HUES6 (cell line): Measurements from ENCODE around the gene NUP98.

Source experiments
- H3K27ac ChIP-seq: 2 replicates; pipeline ENCODE4 v1.7.0; 2013; ENCODE audit warnings: low read depth, mild to moderate bottlenecking, low read length, inconsistent platforms
- H3K27me3 ChIP-seq: 2 replicates; pipeline ENCODE4 v1.6.1; 2013; ENCODE audit warnings: low read length; ENCODE audit not compliant: control insufficient read depth, insufficient read depth
- H3K36me3 ChIP-seq: 2 replicates; pipeline ENCODE4 v1.6.1; 2013; ENCODE audit warnings: low read length; ENCODE audit not compliant: control insufficient read depth, insufficient read depth
- H3K4me1 ChIP-seq: 2 replicates; pipeline ENCODE4 v1.6.1; 2013; ENCODE audit warnings: low read length; ENCODE audit not compliant: control insufficient read depth, insufficient read depth
- H3K4me3 ChIP-seq: 2 replicates; pipeline ENCODE4 v1.5.1; 2013; ENCODE audit warnings: low read depth, low read length
- H3K9ac ChIP-seq: one replicate; pipeline ENCODE4 v1.6.1; 2013; ENCODE audit warnings: mild to moderate bottlenecking, low read length
- H3K9me3 ChIP-seq: 2 replicates; pipeline ENCODE4 v1.6.1; 2013; ENCODE audit warnings: low read depth, low read length; ENCODE audit not compliant: control insufficient read depth, insufficient read depth

Gene NUP98

GRCh38 chr11:3686751-3687150 lies 110.6 kb downstream of the NUP98 start:
- Histone ChIP-seq H3K4me1 (no peaks in the 10 kb centered on the region), H3K9ac (no peak overlapping the region), H3K9me3 (no peaks in the 10 kb centered on the region), H3K36me3 (peaks cover 91% of the 10 kb centered on the region), H3K4me3 (no peak overlapping the region), H3K27me3 (no peaks in the 10 kb centered on the region), H3K27ac (no peak overlapping the region)

- Histone ChIP-seq H3K9me3 (no peaks in the 10 kb centered on the region), H3K4me3 (no peak overlapping the region), H3K4me1 (no peaks in the 10 kb centered on the region), H3K36me3 (peaks cover 91% of the 10 kb centered on the region), H3K9ac (no peak overlapping the region), H3K27me3 (no peaks in the 10 kb centered on the region), H3K27ac (no peak overlapping the region)
These were observed 111.4 kb downstream of the NUP98 start for GRCh38 chr11:3685923-3686322.

- H3K4me1 ChIP-seq: no peaks in the 10 kb centered on the region
- peaks cover 91% of the 10 kb centered on the region for H3K36me3 ChIP-seq
- no peaks in the 10 kb centered on the region for H3K27me3 ChIP-seq
- no peak overlapping the region for H3K9ac ChIP-seq
- H3K9me3 ChIP-seq: no peaks in the 10 kb centered on the region
- H3K27ac ChIP-seq: no peak overlapping the region
- H3K4me3 ChIP-seq: no peak overlapping the region
These were observed 112.6 kb downstream of the NUP98 start for GRCh38 chr11:3684819-3685172.

- Histone ChIP-seq H3K9ac (no peak overlapping the region), H3K27me3 (no peaks in the 10 kb centered on the region), H3K9me3 (no peaks in the 10 kb centered on the region), H3K4me1 (no peaks in the 10 kb centered on the region), H3K4me3 (no peak overlapping the region), H3K36me3 (peaks cover 91% of the 10 kb centered on the region), H3K27ac (no peak overlapping the region)
These were observed 113.1 kb downstream of the NUP98 start for GRCh38 chr11:3684129-3684818.

- H3K27ac ChIP-seq: no peak overlapping the region
- no peaks in the 10 kb centered on the region for H3K4me1 ChIP-seq
- peaks cover 98% of the 10 kb centered on the region for H3K36me3 ChIP-seq
- no peak overlapping the region for H3K4me3 ChIP-seq
- no peaks in the 10 kb centered on the region for H3K27me3 ChIP-seq
- H3K9ac ChIP-seq: no peak overlapping the region
- no peaks in the 10 kb centered on the region for H3K9me3 ChIP-seq
These were observed 114.3 kb downstream of the NUP98 start for GRCh38 chr11:3683039-3683438.

GRCh38 chr11:3679077-3679476 lies 118.3 kb downstream of the NUP98 start:
- no peaks in the 10 kb centered on the region for H3K27me3 ChIP-seq
- no peak overlapping the region for H3K27ac ChIP-seq
- no peak overlapping the region for H3K9ac ChIP-seq
- peaks cover 96% of the 10 kb centered on the region for H3K36me3 ChIP-seq
- H3K4me1 ChIP-seq: no peaks in the 10 kb centered on the region
- no peak overlapping the region for H3K4me3 ChIP-seq
- no peaks in the 10 kb centered on the region for H3K9me3 ChIP-seq

- H3K36me3 ChIP-seq: peaks cover 90% of the 10 kb centered on the region
- H3K4me1 ChIP-seq: peaks cover 9% of the 10 kb centered on the region; the same call in 1 of the 2 replicates
- H3K27ac ChIP-seq: no peak overlapping the region
- no peaks in the 10 kb centered on the region for H3K9me3 ChIP-seq
- H3K4me3 ChIP-seq: no peak overlapping the region
- no peak overlapping the region for H3K9ac ChIP-seq
- H3K27me3 ChIP-seq: no peaks in the 10 kb centered on the region
These were observed 121.4 kb downstream of the NUP98 start for GRCh38 chr11:3675971-3676370.

- Histone ChIP-seq H3K36me3 (peaks cover 82% of the 10 kb centered on the region), H3K27me3 (no peaks in the 10 kb centered on the region), H3K4me1 (peaks cover 9% of the 10 kb centered on the region; the same call in 1 of the 2 replicates), H3K4me3 (no peak overlapping the region), H3K9me3 (no peaks in the 10 kb centered on the region), H3K9ac (no peak overlapping the region), H3K27ac (no peak overlapping the region)
These were observed 123.2 kb downstream of the NUP98 start for GRCh38 chr11:3674189-3674588.

GRCh38 chr11:3671334-3672254 lies 125.8 kb downstream of the NUP98 start, which contains the start of gene CHRNA10:
TSS of gene CHRNA10 (minus strand) at chr11:3671384. CDS start at chr11:3671312, 72 bp downstream.
- peaks cover 9% of the 10 kb centered on the region; the same call in 1 of the 2 replicates for H3K4me1 ChIP-seq
- H3K9ac ChIP-seq: peak within 1 kb of the TSS; percentile 15
- H3K27me3 ChIP-seq: no peaks in the 10 kb centered on the region
- H3K36me3 ChIP-seq: peaks cover 65% of the 10 kb centered on the region
- H3K4me3 ChIP-seq: no peak within 1 kb of the TSS
- no peaks in the 10 kb centered on the region for H3K9me3 ChIP-seq
- H3K27ac ChIP-seq: no peak within 1 kb of the TSS

GRCh38 chr11:3669742-3670183 lies 127.6 kb downstream of the NUP98 start:
- Histone ChIP-seq H3K4me1 (peaks cover 9% of the 10 kb centered on the region; the same call in 1 of the 2 replicates), H3K36me3 (peaks cover 62% of the 10 kb centered on the region), H3K27ac (no peak overlapping the region), H3K4me3 (no peak overlapping the region), H3K27me3 (no peaks in the 10 kb centered on the region), H3K9me3 (no peaks in the 10 kb centered on the region), H3K9ac (no peak overlapping the region)

- H3K36me3 ChIP-seq: peaks cover 56% of the 10 kb centered on the region
- H3K4me1 ChIP-seq: peaks cover 9% of the 10 kb centered on the region; the same call in 1 of the 2 replicates
- H3K9me3 ChIP-seq: no peaks in the 10 kb centered on the region
- no peak overlapping the region for H3K9ac ChIP-seq
- H3K27ac ChIP-seq: no peak overlapping the region
- H3K27me3 ChIP-seq: no peaks in the 10 kb centered on the region
- no peak overlapping the region for H3K4me3 ChIP-seq
These were observed 128.2 kb downstream of the NUP98 start for GRCh38 chr11:3669128-3669527.
